ENCODE measurements around the gene XKR8. TPM values are rescaled to one million over a fixed set of nuclear protein-coding genes. Genes with fewer than 3 reads are reported as not detected.

Gene XKR8
- total and polyA plus RNA-seq, 12 donors, result 2.2 to 6.0 (median 4.4) TPM

- no peaks in the 10 kb centered on the region for H3K9me3 ChIP-seq
- ATAC-seq, result no peak
- H3K27me3 ChIP-seq, result no peaks in the 10 kb centered on the region
- intact Hi-C loops (cut with DNase I), result no loop called here
- H3K4me3 ChIP-seq, result no peak overlapping the region
- no peak for TF ChIP-seq CTCF (IDR thresholded peaks at IDR 0.05)
- H3K27ac ChIP-seq, result no peak overlapping the region
- no peaks in the 10 kb centered on the region for H3K4me1 ChIP-seq
- H3K36me3 ChIP-seq, result no peaks in the 10 kb centered on the region
- 87 to 94% methylated on average over 3 of the region's 3 CpGs for WGBS, 2 donors
- DNase-seq, result no peak
Measured at GRCh38 chr1:27922272-27922671, 37.5 kb upstream of the XKR8 start.

- intact Hi-C loops (cut with DNase I), result no loop called here
- TF ChIP-seq CTCF (IDR thresholded peaks at IDR 0.05), result no peak
- H3K27me3 ChIP-seq, result peaks cover 0 to 7% (median 0%) of the 10 kb centered on the region in 7 donors
- ATAC-seq (no peak), DNase-seq (no peak)
- no peak overlapping the region for H3K4me3 ChIP-seq
- peaks cover 0 to 8% (median 0%) of the 10 kb centered on the region in 9 donors for H3K4me1 ChIP-seq
- no peaks in the 10 kb centered on the region for H3K36me3 ChIP-seq
- 70 to 89% methylated on average over 5 of the region's 5 CpGs for WGBS, 2 donors
- no peak overlapping the region for H3K27ac ChIP-seq
- no peaks in the 10 kb centered on the region for H3K9me3 ChIP-seq
Measured at GRCh38 chr1:27928216-27928954, 31.4 kb upstream of the XKR8 start.

- intact Hi-C loops (cut with DNase I), result no loop called here
- TF ChIP-seq CTCF (IDR thresholded peaks at IDR 0.05), result no peak
- DNase-seq (no peak), ATAC-seq (no peak)
- Histone ChIP-seq H3K9me3 (no peaks in the 10 kb centered on the region), H3K27me3 (peaks cover 0 to 25% (median 12%) of the 10 kb centered on the region in 7 donors), H3K36me3 (no peaks in the 10 kb centered on the region), H3K4me1 (peaks cover 0 to 19% (median 6%) of the 10 kb centered on the region in 9 donors), H3K27ac (no peak overlapping the region), H3K4me3 (no peak overlapping the region)
- 89 to 91% methylated on average over 6 of the region's 6 CpGs for WGBS, 2 donors
Measured at GRCh38 chr1:27931184-27931583, 28.6 kb upstream of the XKR8 start.

- Histone ChIP-seq H3K27me3 (peaks cover 0 to 25% (median 14%) of the 10 kb centered on the region in 7 donors), H3K4me3 (no peak overlapping the region), H3K4me1 (peaks cover 0 to 19% (median 6%) of the 10 kb centered on the region in 9 donors), H3K9me3 (no peaks in the 10 kb centered on the region), H3K27ac (no peak overlapping the region), H3K36me3 (no peaks in the 10 kb centered on the region)
- no peak for TF ChIP-seq CTCF (IDR thresholded peaks at IDR 0.05)
- intact Hi-C loops (cut with DNase I), result no loop called here
- DNase-seq, result no peak
- 88 to 89% methylated on average over 3 to 4 of the region's 4 CpGs for WGBS, 2 donors
- no peak for ATAC-seq
Measured at GRCh38 chr1:27931759-27932158, 28.0 kb upstream of the XKR8 start.
